ENCODE data around the gene C12orf43.

GRCh38 chr12:120978296-120979219 lies 37.7 kb downstream of the C12orf43 start, which contains the start of gene HNF1A:
- TF ChIP-seq POLR2A (IDR thresholded peaks at IDR 0.05; ENCODE audit: low read length) (no peak), GATA1 (IDR thresholded peaks at IDR 0.05; ENCODE audit: low read depth, low read length) (no peak)

Measured in erythroblast (primary cell).